Lower lobe of right lung (tissue), 2 donors: ENCODE results near the gene PYROXD2. TPM values are rescaled to one million over a fixed set of nuclear protein-coding genes. Genes with fewer than 3 reads are reported as not detected.

Source experiments
- ATAC-seq, 2 donors: fragments of 200-7000 bp; cut with Tn5 transposase; one replicate each; pipeline ENCODE4 v1.9.1; 2020 to 2022; ENCODE audit warnings: mild to moderate bottlenecking in 2 of 2, moderate library complexity in 2 of 2
- DNase-seq: peaks from one replicate; pipeline ENCODE4 v3.0.0-alpha.2; 2020
- H3K27ac ChIP-seq: fragments of 200-600 bp; one replicate; pipeline ENCODE4 v1.8.0; 2022
- H3K27me3 ChIP-seq: fragments of 200-600 bp; one replicate; pipeline ENCODE4 v1.8.0; 2022; ENCODE audit warnings: low read depth
- H3K36me3 ChIP-seq: fragments of 200-600 bp; one replicate; pipeline ENCODE4 v1.8.0; 2022; ENCODE audit warnings: mild to moderate bottlenecking
- H3K4me1 ChIP-seq: fragments of 200-600 bp; one replicate; pipeline ENCODE4 v1.8.0; 2022
- H3K4me3 ChIP-seq: fragments of 200-600 bp; one replicate; pipeline ENCODE4 v1.8.0; 2022; ENCODE audit warnings: mild to moderate bottlenecking
- H3K9me3 ChIP-seq: fragments of 200-600 bp; one replicate; pipeline ENCODE4 v1.8.0; 2022
- intact Hi-C: fragments of 100-400 bp; cut with DNase I; formaldehyde crosslinking; loops from one replicate; pipeline ENCODE4 v1.11.0; 2022
- total RNA-seq: library from RNA; stranded (reverse); fragmentation: NEBNext Ultra II Directional; extraction: Animal tissue kit (Norgen Biotek cat#: 25700); gene quantifications from one replicate; pipeline ENCODE4 v1.2.1, GENCODE V29; 2021
- TF ChIP-seq, protein P1 (sequence below): fragments of 200-600 bp; IDR thresholded peaks from one replicate; pipeline ENCODE4 v1.8.0; 2022; ENCODE audit warnings: antibody characterized with exemption, mild to moderate bottlenecking
- donor health status: DM: no; HTN: yes; CAD: no; lungs with severe emphysema.

PYROXD2 gene
- total RNA-seq, 1 donor from 2014 or later: 17.8 TPM

DNA sequence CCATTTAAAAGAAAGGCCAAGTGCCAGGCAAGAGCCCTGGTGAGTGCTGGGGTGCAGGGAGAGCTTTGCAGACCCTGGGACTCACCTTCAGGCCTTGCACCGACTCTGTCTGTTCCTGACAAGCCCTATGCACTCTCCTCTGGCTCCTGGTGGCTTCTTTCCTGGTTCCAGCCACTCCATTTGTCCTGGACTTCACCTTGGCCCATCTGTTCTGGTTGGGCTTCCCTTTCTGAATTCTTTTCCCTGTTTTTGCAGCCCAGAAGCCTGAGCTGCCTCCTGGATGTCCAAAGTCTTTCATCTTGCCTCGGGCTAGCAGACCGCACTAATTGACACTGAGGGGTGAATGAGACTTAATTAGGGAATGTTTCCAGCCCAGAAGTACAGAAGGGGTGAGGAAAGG lies 60.5 kb downstream of the PYROXD2 start:
- ATAC-seq: no peak
- TF ChIP-seq, protein P1, sequence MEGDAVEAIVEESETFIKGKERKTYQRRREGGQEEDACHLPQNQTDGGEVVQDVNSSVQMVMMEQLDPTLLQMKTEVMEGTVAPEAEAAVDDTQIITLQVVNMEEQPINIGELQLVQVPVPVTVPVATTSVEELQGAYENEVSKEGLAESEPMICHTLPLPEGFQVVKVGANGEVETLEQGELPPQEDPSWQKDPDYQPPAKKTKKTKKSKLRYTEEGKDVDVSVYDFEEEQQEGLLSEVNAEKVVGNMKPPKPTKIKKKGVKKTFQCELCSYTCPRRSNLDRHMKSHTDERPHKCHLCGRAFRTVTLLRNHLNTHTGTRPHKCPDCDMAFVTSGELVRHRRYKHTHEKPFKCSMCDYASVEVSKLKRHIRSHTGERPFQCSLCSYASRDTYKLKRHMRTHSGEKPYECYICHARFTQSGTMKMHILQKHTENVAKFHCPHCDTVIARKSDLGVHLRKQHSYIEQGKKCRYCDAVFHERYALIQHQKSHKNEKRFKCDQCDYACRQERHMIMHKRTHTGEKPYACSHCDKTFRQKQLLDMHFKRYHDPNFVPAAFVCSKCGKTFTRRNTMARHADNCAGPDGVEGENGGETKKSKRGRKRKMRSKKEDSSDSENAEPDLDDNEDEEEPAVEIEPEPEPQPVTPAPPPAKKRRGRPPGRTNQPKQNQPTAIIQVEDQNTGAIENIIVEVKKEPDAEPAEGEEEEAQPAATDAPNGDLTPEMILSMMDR: no peak
- Histone ChIP-seq H3K4me1 (peaks cover 4% of the 10 kb centered on the region), H3K27ac (no peak overlapping the region), H3K27me3 (no peaks in the 10 kb centered on the region), H3K9me3 (no peaks in the 10 kb centered on the region), H3K36me3 (no peaks in the 10 kb centered on the region), H3K4me3 (no peak overlapping the region)
- intact Hi-C loops: no loop called here
- no peak for DNase-seq

DNA sequence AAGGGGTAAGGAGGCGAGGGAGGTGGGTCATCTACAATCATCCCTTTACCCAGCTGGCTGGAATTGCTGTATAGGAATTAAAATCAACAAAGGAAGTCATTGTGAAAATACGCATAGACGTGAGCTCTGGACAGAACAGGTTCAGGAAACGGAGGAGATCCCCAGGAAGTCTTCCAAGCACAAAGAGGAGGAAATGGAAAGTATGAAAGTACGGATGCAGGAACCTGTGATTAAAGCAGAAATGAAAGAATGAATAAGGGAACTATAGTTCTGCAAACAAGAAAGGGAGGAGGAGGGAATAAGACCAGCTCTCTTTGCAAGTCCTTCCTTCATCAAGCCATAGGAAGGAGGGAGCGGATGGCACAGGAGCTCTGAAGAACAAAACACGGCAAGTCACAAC lies 61.8 kb downstream of the PYROXD2 start:
- ATAC-seq (no peak), DNase-seq (no peak)
- Histone ChIP-seq H3K4me1 (peaks cover 4% of the 10 kb centered on the region), H3K27me3 (peaks cover 6% of the 10 kb centered on the region), H3K27ac (no peak overlapping the region), H3K36me3 (no peaks in the 10 kb centered on the region), H3K4me3 (no peak overlapping the region), H3K9me3 (no peaks in the 10 kb centered on the region)
- TF ChIP-seq, protein P1: no peak
- intact Hi-C loops: no loop called here

DNA sequence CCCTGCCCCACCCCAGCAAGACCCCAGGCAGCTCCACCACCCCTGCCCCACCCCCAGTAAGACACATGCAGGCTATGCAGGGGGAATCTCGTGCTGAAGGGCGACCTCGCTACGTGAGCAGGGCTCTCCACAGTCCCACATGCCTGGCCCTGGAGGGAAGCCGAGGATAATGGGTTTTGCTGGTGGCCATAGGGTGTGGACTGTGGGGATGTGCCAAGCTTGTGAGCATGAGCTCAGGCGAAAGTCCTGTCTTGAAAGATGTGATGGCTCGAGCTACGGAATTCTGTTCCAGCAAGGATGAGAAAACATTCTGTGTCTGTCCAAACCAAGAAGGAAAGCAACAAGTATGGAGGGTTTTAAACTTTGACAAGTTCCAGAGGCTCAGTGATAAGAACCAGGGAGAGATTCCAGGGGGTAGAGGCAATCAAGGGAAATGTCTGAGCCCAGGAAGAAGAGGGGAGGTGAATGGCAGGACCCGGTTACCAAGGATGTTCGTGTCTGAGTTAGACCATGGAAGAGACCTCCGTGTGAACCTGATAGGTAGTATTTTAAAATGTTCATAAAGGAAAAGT lies 63.1 kb downstream of the PYROXD2 start:
- no peak overlapping the region for H3K27ac ChIP-seq
- peaks cover 4% of the 10 kb centered on the region for H3K4me1 ChIP-seq
- no peaks in the 10 kb centered on the region for H3K36me3 ChIP-seq
- TF ChIP-seq, protein P1: no peak
- no peaks in the 10 kb centered on the region for H3K9me3 ChIP-seq
- no peak overlapping the region for H3K4me3 ChIP-seq
- DNase-seq (no peak), ATAC-seq (no peak)
- intact Hi-C loops: no loop called here
- H3K27me3 ChIP-seq: peaks cover 6% of the 10 kb centered on the region

DNA sequence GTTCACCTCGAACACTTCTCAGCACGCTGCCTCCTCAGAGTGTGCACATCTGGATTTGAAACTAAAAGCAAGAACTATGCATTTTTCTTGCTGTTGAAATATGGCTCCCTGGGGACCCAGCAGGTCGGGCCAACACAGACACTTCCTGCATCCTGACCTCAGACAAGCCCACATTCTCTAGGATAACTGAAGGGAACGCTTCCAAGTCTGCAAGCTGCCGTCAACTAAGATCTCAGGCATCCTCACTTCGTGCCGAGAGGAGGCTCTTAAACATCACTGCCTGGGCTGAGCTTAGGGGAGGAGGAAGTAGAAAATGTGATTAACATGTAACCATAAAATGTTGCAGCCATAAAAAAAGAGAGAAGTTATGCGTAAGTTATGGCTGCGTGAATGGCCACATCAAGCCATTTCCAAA lies 65.5 kb downstream of the PYROXD2 start:
- intact Hi-C loops: no loop called here
- TF ChIP-seq, protein P1: no peak
- H3K27me3 ChIP-seq: peaks cover 6% of the 10 kb centered on the region
- no peak overlapping the region for H3K4me3 ChIP-seq
- peak; percentile 29 to 63 for ATAC-seq
- no peak overlapping the region for H3K27ac ChIP-seq
- H3K4me1 ChIP-seq: peaks cover 4% of the 10 kb centered on the region
- H3K9me3 ChIP-seq: peaks cover 8% of the 10 kb centered on the region
- H3K36me3 ChIP-seq: no peaks in the 10 kb centered on the region
- DNase-seq: no peak

DNA sequence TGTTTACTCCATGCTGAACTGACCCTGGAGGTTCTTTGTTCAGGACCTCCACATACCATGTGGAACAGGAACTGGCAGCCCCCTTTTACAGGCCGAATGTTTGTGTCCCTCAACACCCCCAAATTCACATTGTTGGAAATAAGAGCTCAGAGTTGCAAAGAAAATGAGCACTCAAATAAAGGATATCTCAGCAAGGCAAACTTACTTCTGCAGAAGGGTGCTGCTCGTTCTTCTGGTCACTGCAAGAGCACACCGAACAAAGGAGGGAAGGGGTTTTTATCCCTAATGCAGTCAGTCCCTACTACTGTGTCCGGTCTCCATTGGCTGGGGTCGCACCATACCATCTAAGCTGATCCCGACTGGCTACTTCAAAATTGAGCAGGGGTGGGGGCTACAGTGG lies 68.1 kb downstream of the PYROXD2 start:
- Histone ChIP-seq H3K27ac (no peak overlapping the region), H3K36me3 (no peaks in the 10 kb centered on the region), H3K4me3 (no peak overlapping the region), H3K27me3 (peaks cover 6% of the 10 kb centered on the region), H3K4me1 (peaks cover 4% of the 10 kb centered on the region), H3K9me3 (peaks cover 8% of the 10 kb centered on the region)
- TF ChIP-seq, protein P1: no peak
- intact Hi-C loops: no loop called here
- DNase-seq (no peak), ATAC-seq (no peak)
